ENCODE measurements around the gene PARVB.

The PARVB gene

GRCh38 chr22:44219101-44219870, 195.2 kb downstream of the PARVB start:
- no peak for DNase-seq (ENCODE audit: low spot score)

GRCh38 chr22:44220727-44221680, 196.9 kb downstream of the PARVB start:
- DNase-seq (ENCODE audit: low spot score), result no peak

GRCh38 chr22:44221710-44222475, 197.8 kb downstream of the PARVB start:
- DNase-seq (ENCODE audit: low spot score), result no peak
